HG02623 (cell line): ENCODE measurements around the gene ADARB2.
"Not testable (repeated sequence)": the region's sequence is repeated elsewhere in the genome, so short reads cannot be mapped to it uniquely, and the experiment has no call there.

Experiments used
- ATAC-seq: cut with Tn5 transposase; IDR thresholded peaks from one replicate; pipeline ENCODE4 v1.9.1; 2021; ENCODE audit warnings: moderate library complexity; ENCODE audit not compliant: unreplicated experiment

Gene ADARB2

GRCh38 chr10:1402016-1402770, 335.1 kb downstream of the ADARB2 start:
- ATAC-seq: no peak

- ATAC-seq: no peak
Measured at GRCh38 chr10:1401071-1401965, 336.0 kb downstream of the ADARB2 start.

- ATAC-seq: no peak
Measured at GRCh38 chr10:1400101-1401070, 336.9 kb downstream of the ADARB2 start.

GRCh38 chr10:1399431-1400100, 337.8 kb downstream of the ADARB2 start:
- ATAC-seq: no peak

- no peak for ATAC-seq
Measured at GRCh38 chr10:1398626-1399410, 338.5 kb downstream of the ADARB2 start.

GRCh38 chr10:1398116-1398515, 339.2 kb downstream of the ADARB2 start:
- ATAC-seq: not testable (repeated sequence)

- no peak for ATAC-seq
Measured at GRCh38 chr10:1396297-1396635, 341.1 kb downstream of the ADARB2 start.

- ATAC-seq: no peak
Measured at GRCh38 chr10:1395481-1396296, 341.6 kb downstream of the ADARB2 start.

- no peak for ATAC-seq
Measured at GRCh38 chr10:1395025-1395480, 342.3 kb downstream of the ADARB2 start.

GRCh38 chr10:1394155-1394912, 343.0 kb downstream of the ADARB2 start:
- ATAC-seq: no peak

GRCh38 chr10:1393481-1393880, 343.8 kb downstream of the ADARB2 start:
- no peak for ATAC-seq

- ATAC-seq: no peak
Measured at GRCh38 chr10:1392127-1392526, 345.2 kb downstream of the ADARB2 start.

- no peak for ATAC-seq
Measured at GRCh38 chr10:1390200-1390599, 347.1 kb downstream of the ADARB2 start.

GRCh38 chr10:1384026-1384425, 353.3 kb downstream of the ADARB2 start:
- no peak for ATAC-seq

- ATAC-seq: no peak
Measured at GRCh38 chr10:1382711-1383110, 354.6 kb downstream of the ADARB2 start.

- no peak for ATAC-seq
Measured at GRCh38 chr10:1381339-1381738, 356.0 kb downstream of the ADARB2 start.

- no peak for ATAC-seq
Measured at GRCh38 chr10:1380088-1380671, 357.1 kb downstream of the ADARB2 start.

- no peak for ATAC-seq
Measured at GRCh38 chr10:1379601-1380000, 357.7 kb downstream of the ADARB2 start.
